ENCODE results near the gene PRDM5.

The PRDM5 gene

GRCh38 chr4:120853161-120853935, 69.2 kb downstream of the PRDM5 start:
- no peak for DNase-seq

DNA sequence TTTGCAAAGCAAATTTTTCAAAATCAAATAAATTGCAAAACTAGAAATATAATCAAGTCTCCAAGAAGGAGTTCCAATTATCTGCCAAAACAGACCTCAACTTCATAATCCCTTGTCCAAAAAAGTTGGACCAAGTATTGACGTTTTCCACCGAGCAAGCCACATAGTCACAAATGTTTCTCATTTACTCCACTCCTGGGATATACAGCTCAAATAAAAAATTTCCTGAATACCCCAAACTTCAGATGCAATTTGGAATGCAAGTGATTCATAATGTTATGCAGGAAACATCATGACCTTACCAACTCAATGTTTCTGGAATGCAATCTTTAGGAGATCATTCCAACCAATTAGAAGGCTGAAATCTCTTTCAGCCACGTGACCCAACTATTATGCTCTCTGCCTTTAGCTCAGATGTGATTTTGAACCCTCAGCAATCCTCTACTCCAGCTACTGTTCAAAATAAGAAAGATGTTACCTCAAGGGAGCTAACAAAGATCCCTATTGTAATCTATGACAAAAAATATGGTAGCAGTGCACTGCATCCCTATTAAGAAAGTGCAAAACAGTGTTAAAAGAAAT, 72.4 kb downstream of the PRDM5 start:
- DNase-seq = no peak

GRCh38 chr4:120847019-120847582, 75.4 kb downstream of the PRDM5 start:
- no peak for DNase-seq

DNA sequence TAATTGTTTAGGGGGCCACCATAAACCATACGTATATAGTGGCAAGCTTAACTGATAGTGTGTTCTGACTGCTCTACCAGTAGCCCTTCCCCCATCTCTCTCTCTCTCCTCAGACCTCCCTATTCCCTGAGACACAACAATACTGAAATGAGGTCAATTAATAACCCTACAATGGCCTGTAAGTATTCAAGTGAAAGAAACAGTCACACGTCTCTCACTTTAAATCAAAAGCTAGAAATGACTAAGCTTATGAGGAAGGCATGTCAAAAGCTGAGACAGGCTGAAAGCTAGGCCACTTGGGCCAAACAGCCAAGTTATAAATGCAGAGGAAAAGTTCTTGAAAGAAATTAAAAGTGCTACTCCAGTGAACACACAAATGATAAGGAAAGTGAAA, 78.0 kb downstream of the PRDM5 start:
- DNase-seq = no peak

DNA sequence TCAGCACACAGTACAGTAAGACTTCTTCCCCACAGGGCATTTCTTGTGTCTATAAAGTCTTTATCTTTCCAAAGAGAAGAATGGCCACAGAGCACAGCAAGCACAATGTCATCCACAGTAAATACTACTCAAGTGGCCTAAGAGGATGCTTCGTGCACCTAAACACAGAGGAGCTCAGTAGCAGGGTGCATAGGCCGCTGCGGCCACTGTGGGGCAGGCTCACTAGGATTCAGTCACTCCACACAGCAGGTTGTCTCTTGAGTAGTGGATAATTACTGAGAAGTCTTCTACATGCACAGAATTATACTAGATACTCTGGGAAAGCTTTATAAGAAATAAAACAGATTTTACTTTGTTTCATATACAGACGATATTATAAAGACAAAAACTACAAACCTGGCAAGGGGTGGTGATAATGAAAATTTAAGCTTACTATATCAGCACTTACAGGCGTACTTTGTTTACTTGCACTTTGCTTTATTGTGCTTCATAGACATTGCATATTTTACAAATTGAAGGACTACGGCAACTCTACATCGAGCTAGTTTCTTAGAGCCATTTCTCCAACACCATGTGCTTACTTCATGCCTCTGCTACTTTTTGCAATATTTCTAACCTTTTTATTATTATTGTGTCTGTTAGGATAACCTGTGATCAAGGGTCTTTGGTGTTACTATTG, 78.5 kb downstream of the PRDM5 start:
- DNase-seq = peak; percentile 0

DNA sequence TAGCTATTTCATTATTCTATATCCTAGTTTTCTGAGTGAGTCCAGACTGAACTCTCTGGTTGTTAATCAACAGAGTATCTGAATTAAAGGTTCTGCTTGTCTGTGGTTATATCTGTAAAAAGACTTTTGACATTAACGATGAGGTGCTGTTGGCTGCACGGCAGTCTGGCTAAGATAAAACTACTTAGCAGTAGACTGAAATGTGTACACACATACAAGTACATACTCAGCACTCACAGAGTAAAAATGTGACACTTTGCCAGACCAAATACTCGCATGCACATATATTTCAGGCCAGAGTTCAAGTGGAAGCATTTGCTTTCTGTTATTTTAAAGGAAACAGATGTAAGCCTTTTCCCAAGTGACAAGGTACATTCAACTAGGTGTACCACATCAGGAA, 80.5 kb downstream of the PRDM5 start:
- DNase-seq = no peak

DNA sequence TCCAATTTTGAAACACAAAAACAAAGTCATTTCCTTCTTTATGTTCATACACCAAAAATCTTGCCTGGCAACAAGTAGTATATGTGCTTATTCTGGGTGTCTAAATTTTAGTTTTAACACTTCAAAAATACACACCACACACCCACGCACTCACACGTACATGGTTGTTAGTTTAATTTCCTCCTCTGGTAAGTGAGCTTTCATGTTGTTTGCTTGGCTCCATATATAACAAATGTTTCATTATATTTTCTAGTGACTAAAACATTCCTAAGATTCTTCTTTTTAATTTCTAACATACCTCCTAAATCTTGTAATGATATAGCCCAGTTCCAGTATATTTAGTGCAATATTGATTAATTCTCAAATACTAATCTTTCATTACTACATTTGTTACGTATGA, 80.9 kb downstream of the PRDM5 start:
- no peak for DNase-seq

DNA sequence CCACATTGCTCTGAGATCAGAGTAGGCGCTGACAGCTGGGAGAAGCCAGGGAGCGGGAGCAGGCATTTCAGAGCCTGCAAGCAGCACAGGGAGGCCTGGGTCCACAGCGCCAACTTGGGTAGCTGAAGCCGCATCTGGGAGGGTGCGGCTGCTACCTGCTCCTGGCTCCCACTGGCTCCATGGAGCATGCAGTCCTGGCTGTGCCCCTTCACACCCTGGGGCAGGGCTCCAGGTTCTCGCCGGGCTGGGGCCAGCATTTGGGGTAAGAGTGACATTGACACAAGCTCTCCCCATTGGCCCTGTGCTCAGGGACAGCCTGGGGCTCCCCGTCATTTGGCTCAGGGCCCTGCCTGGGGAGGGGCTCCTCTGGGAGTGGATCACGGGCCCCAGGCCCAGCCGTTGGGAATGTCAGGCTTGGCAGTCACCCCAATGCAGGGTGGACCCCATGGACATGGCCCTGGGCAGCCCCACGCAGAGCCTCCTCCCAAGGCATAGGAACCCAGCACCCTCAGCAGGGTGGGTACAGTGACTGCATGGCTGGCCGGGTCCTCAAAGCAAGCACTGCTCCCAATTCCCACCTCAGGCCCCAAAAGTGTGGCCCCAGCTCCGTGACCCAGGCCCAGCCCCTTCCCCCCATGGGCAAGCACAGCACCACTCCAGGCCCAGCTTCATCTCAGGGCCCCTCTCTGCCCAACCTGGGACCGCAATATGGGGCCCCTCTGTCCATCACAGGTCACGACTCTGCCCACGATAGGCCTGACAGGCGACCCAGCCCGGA, 82.4 kb downstream of the PRDM5 start:
- DNase-seq = peak; percentile 4

DNA sequence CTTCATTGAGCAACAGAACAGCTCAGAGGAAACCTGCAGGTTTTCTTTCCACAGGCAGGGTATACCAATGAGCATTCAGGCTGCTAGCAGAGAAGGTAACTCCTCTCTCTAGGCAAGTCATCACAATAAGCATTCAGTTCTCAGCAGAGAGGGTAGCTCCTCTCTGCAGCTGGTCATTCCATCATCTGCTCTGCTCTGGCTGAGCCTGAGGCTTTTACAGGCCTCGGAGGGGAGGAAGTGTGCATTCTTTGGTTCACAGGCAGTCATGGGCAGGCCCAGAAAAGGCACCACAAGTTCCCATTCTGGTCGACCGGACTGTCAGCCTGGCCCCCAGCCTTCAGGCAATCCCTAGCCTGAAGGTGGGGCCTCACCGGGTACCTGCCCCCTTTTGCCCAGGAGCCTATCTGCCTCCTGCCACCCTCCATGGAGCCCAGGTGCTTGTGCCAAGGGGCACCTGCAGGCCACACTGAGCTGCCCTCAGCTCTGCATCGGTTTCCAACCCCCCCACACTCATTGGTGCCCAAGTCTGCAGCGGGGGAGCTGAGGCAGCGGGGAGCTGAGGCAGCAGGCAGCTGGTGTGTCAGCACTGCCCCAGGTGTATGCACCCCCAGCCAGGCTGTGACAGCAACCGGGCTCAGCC, 83.1 kb downstream of the PRDM5 start:
- DNase-seq = peak; percentile 0

- DNase-seq = no peak
Measured at GRCh38 chr4:120838784-120839183, 83.7 kb downstream of the PRDM5 start.

- DNase-seq = no peak
Measured at GRCh38 chr4:120837656-120838055, 84.9 kb downstream of the PRDM5 start.

DNA sequence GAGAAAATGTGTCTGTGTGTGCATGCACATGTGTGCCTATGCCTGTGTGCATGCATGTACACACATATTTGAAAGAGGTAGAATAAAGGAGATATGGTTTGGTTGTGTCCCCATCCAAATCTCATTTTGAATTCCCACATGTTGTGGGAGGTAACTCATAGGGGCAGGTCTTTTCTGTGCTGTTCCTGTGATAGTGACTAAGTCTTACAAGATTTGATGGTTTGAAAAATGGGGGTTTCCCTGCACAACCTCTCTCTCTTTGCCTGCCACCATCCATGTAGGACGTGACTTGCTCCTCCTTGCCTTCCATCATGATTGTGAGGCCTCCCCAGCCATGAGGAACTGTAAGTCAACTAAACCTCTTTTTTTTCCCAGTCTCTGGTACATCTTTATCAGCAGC, 87.2 kb downstream of the PRDM5 start:
- no peak for DNase-seq

- no peak for DNase-seq
Measured at GRCh38 chr4:120830204-120830603, 92.3 kb downstream of the PRDM5 start.

DNA sequence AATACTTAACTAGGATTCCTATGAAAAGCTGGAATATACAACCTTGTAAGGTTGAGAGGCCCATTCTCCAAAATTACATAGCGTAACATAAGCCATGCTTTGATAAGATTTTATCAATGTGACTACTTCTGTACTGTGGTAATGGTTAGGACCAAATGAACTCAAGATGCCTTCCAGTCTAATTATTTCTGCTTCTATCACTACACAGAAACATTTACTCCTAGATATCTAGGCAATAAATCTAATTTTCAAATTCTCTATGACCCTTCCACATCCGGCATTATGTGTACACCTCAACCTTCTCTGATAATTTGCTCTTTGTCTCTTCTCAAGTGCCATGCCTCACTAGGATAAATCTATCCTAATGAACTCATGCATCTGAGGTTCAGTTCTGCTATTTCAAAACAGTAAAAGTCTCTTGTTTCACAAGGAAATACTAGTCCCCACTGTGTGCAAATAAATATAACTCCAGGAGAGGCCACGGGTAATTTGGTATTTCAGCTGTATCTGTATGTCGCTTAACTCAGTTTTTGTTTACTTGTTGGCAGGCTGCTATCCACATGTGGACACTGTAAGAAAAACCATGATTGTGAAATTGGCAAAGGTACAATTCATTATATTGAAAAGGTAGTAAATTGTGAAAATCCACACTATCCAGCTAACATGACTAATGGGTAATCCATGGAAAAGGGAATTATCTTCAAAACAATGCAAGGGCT, 93.3 kb downstream of the PRDM5 start:
- no peak for DNase-seq

DNA sequence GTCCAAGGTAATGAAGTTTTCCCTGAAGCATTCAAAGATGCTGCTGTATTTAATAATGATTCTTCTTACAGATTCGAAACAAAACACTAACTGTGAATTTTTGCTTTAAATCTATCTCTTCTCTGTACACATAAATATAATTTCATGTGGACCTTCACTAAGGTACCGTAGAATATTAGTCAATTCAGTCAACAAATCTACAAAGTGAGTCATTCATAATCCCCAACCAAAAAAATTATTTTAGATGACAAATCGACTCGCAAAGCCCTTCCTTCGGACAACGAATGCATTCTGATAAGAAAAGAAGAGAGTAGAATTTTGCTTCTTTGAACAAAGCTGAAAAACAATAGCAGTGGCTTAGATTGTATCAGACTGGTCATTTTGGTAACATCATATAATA, 95.7 kb downstream of the PRDM5 start:
- no peak for DNase-seq

DNA sequence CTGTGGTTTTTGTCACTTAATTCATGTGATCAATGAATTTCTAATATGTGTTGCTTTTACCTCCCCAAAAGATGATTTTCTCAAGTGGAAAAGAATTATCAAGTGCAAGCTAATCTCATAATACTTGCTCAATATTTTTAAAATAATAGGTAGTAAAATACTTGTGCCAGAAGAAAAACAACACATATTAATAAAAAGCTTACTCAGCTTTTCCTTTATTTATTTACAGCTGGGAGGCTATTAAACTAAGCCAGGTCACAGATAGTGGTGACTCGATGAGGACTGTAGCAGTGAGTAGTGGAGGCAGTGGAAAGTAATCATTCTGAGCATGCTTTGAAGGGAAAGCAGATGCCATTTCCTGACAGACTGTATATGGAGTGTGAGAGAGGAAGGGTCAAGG, 96.1 kb downstream of the PRDM5 start:
- DNase-seq = no peak

- DNase-seq = no peak
Measured at GRCh38 chr4:120824946-120825345, 97.6 kb downstream of the PRDM5 start.

DNA sequence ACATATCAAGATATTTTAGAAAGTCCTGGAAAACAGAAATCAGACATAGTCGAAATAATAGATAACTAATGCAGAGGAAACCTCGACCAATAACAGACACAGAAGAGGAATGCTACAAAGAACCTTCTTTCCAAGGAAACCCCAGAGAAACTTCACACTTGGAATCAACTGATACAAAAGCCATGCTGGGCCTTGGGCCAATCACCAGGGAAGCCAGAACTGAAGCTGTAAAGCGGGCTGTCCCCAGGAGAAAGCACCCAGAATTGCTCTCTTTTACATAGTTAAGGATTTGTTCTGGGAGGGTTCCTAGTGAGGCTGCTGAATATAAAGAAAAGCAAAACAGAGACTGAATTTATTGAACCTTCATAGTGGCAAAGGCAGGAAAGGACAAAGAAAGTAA, 100.5 kb downstream of the PRDM5 start:
- DNase-seq = no peak

GRCh38 chr4:120821029-120821428, 101.5 kb downstream of the PRDM5 start:
- no peak for DNase-seq

DNA sequence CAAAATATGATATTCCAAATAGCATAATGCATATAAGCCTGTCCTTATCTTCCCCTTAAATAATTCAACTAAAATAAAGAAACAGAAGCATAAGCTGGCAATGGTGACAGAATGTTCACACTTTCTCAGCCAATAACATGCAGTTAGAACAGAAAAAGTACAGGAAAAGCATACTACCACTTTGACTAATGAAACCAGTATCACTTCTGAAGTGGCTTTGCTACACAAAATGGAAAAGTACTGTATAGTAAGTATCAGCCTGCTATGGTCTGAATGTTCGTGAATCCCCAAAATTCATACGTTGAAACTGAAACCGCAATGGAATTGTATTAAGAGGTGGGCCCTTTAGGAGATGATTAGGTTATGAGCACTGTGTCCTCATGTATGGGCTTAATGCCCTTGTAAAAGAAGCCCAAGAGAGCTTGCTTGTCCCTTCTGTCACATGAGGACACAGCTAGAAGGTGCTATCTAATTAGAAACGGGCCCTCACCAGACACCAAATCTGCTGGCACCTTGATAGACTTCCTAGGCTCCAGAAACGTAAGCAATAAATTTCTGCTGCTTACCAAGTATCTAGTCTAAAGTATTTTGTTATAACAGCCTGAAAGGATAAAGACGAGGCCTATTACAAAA, 102.6 kb downstream of the PRDM5 start:
- no peak for DNase-seq

GRCh38 chr4:120816296-120816965, 106.1 kb downstream of the PRDM5 start:
- DNase-seq = no peak
